T-helper 1 cell treated with Interleukin-12 subunit alpha and Interleukin-12 subunit beta and Interleukin-4 antibody, amounts not matched to agents 30 μg/mL and 1 μg/mL, for 36 hours (primary cell): ENCODE measurements around the gene ISG15.
"Not testable (repeated sequence)": the region's sequence is repeated elsewhere in the genome, so short reads cannot be mapped to it uniquely, and the experiment has no call there.

Source experiments
- H3K27ac Mint-ChIP-seq: one replicate; pipeline ENCODE4 v1.8.0; 2021; ENCODE audit warnings: mild to moderate bottlenecking, mixed read lengths
- H3K27me3 Mint-ChIP-seq: one replicate; pipeline ENCODE4 v1.8.0; 2021; ENCODE audit warnings: low read depth, mixed read lengths
- H3K36me3 Mint-ChIP-seq: one replicate; pipeline ENCODE4 v1.8.0; 2021; ENCODE audit warnings: low read depth, mixed read lengths
- H3K4me1 Mint-ChIP-seq: one replicate; pipeline ENCODE4 v1.8.0; 2021; ENCODE audit warnings: low read depth, mixed read lengths
- H3K4me3 Mint-ChIP-seq: one replicate; pipeline ENCODE4 v1.8.0; 2021; ENCODE audit warnings: mild to moderate bottlenecking, moderate library complexity, mixed read lengths
- H3K9me3 Mint-ChIP-seq: one replicate; pipeline ENCODE4 v1.8.0; 2021; ENCODE audit warnings: mixed read lengths

ISG15 gene

GRCh38 chr1:972726-973458 is 40.4 kb upstream of the ISG15 start:
- peaks cover 15% of the 10 kb centered on the region for H3K27me3 Mint-ChIP-seq
- H3K9me3 Mint-ChIP-seq = no peaks in the 10 kb centered on the region

DNA sequence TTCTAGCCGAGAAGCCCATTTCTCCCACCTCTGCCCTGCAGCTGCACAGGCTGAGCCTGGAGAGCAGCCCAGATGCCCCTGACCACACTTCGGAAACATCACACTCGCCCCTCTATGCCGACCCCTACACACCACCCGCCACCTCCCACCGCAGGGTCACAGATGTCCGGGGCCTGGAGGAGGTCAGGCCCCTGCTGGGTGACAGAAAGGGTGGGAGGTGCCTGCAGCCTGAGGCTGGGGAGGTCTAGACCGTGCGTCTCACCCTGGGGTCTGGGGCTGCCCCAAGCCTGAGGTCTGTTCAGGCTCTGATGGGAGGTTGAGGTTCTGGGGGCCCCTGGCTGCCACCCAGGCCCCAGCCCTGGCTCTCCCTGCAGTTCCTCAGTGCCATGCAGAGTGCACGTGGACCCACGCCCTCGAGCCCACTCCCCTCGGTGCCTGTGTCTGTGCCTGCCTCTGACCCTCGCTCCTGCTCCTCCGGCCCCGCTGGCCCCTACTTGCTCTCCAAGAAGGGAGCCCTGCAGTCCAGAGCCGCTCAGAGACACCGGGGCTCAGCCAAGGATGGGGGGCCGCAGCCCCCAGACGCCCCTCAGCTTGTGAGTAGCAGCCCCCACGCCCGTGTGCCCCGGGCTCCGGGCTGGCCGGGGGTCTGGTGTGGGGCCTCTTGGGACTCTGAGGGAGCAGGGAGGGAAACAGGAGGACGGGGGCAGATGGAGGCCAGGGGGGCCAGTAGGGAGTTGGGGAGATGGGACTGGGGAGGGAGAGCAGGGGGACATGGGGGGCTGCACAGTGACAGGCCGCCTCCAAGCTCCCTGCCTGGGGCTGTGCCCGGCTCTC is 39.6 kb upstream of the ISG15 start:
- Mint-ChIP-seq H3K4me1 (peaks cover 7% of the 10 kb centered on the region), H3K27ac (no peak overlapping the region), H3K27me3 (peaks cover 10% of the 10 kb centered on the region), H3K36me3 (no peaks in the 10 kb centered on the region), H3K4me3 (no peak overlapping the region), H3K9me3 (no peaks in the 10 kb centered on the region)

More at GRCh38 chr1:972726-973458, 40.4 kb upstream of the ISG15 start:
- no peaks in the 10 kb centered on the region for H3K36me3 Mint-ChIP-seq
- H3K4me3 Mint-ChIP-seq = no peak overlapping the region
- H3K4me1 Mint-ChIP-seq = peaks cover 4% of the 10 kb centered on the region
- no peak overlapping the region for H3K27ac Mint-ChIP-seq

GRCh38 chr1:974293-974640 is 39.0 kb upstream of the ISG15 start:
- no peaks in the 10 kb centered on the region for H3K9me3 Mint-ChIP-seq
- H3K4me3 Mint-ChIP-seq = no peak overlapping the region
- no peak overlapping the region for H3K27ac Mint-ChIP-seq
- H3K27me3 Mint-ChIP-seq = peaks cover 10% of the 10 kb centered on the region
- peaks cover 7% of the 10 kb centered on the region for H3K4me1 Mint-ChIP-seq
- no peaks in the 10 kb centered on the region for H3K36me3 Mint-ChIP-seq

DNA sequence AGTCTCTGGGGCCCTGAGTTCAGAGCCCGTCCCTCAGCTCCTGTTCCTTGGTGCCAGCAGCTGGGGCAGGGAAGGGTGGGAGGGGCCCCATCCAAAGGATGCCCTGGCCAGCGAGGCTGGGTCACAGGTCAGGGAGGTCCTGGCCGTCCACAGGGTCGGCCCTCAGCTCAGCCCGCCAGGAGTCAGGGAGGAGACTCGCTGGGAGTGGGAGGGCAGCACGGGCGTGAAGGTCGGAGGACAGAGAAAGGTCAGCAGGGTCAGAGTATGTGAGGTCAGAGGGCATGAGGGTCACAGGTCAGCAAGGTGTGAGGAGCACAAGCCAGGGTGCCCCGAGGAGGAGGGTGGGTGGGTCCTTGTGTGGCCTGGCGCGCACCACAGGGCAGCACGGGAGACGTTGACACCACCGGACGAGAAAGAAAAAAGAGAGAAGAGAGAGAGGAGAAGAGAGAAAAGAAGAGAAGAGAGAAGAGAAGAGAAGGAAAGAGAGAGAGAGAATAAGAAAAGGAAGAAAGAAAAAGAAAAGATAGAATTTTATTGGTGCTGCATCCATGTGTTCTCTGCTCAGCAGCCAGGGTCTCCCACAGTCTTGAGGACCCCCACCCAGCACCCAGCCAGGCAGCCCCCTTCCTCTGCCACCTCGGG is 38.5 kb upstream of the ISG15 start:
- Mint-ChIP-seq H3K27ac (no peak overlapping the region), H3K36me3 (no peaks in the 10 kb centered on the region), H3K4me3 (no peak overlapping the region)

DNA sequence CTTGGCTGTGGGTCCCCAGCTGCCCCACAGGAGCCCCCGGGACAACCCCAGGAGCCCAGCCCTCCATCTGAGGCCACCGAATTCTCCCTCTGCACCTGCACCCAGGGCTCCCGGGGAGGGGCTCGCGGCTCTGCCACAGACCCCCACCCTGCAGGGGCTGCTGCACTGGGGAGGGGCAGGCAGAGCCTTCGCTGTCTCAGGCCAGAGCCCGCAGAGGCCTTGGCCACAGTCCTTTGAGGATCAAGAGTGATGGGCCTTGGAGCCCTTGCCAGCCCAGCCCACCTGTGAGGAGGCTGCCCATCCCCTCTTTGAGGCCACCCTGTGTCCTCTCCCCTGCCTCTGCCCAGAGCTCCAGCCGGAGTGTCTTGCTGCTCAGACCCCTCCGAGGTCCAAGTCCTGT is 37.9 kb upstream of the ISG15 start:
- H3K27me3 Mint-ChIP-seq = peaks cover 5% of the 10 kb centered on the region
- H3K4me3 Mint-ChIP-seq = no peak overlapping the region
- H3K9me3 Mint-ChIP-seq = no peaks in the 10 kb centered on the region
- peaks cover 7% of the 10 kb centered on the region for H3K4me1 Mint-ChIP-seq
- no peaks in the 10 kb centered on the region for H3K36me3 Mint-ChIP-seq
- no peak overlapping the region for H3K27ac Mint-ChIP-seq

More for the DNA sequence above, 38.5 kb upstream of the ISG15 start:
- peaks cover 6% of the 10 kb centered on the region for H3K27me3 Mint-ChIP-seq
- H3K9me3 Mint-ChIP-seq = no peaks in the 10 kb centered on the region
- H3K4me1 Mint-ChIP-seq = peaks cover 7% of the 10 kb centered on the region

DNA sequence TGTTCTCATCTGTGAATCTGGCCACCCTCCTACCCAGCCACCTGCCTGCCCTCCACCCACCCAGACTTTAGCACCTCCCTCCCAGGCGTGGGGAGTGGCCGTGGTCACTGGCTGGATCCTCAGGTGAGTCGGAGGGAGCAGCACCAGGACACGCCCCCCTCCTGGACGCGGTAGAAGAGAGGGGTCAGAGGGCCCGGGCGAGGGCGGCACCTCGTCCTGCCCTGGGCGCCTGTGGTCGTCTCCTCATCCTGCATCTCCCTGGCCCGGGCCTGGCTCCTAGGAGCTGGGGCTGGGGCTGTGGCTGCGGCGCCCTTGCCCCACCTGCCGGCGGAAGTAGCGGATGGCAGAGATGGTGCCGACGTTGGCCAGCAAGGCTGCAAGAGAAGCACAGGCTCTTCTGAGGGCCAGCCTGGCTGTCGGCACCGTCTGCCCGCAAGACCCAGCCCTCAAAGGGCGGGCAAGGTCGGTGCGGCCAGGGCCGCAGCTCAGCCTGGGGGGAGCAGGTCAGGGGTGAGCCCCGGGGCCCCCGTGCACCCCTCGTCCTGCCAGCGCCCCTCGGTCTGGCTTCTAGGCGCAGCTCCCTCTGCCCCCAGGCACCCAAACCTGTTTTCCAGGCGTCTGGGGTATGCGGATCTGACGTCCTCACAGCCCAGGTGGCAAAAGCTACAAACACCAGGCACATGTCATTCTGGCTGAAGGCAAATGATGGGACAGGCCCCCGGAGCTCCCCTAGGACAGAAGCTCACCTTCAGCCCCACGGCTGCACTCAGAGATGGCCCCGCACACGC is 37.2 kb upstream of the ISG15 start:
- Mint-ChIP-seq H3K4me3 (peak overlapping the region; percentile 49), H3K27me3 (peaks cover 5% of the 10 kb centered on the region), H3K36me3 (no peaks in the 10 kb centered on the region), H3K9me3 (no peaks in the 10 kb centered on the region), H3K27ac (no peak overlapping the region), H3K4me1 (peaks cover 7% of the 10 kb centered on the region)

GRCh38 chr1:976791-977190 is 36.5 kb upstream of the ISG15 start:
- H3K27ac Mint-ChIP-seq, H3K36me3 Mint-ChIP-seq, H3K4me3 Mint-ChIP-seq, H3K27me3 Mint-ChIP-seq, H3K9me3 Mint-ChIP-seq, H3K4me1 Mint-ChIP-seq: not testable (repeated sequence)

DNA sequence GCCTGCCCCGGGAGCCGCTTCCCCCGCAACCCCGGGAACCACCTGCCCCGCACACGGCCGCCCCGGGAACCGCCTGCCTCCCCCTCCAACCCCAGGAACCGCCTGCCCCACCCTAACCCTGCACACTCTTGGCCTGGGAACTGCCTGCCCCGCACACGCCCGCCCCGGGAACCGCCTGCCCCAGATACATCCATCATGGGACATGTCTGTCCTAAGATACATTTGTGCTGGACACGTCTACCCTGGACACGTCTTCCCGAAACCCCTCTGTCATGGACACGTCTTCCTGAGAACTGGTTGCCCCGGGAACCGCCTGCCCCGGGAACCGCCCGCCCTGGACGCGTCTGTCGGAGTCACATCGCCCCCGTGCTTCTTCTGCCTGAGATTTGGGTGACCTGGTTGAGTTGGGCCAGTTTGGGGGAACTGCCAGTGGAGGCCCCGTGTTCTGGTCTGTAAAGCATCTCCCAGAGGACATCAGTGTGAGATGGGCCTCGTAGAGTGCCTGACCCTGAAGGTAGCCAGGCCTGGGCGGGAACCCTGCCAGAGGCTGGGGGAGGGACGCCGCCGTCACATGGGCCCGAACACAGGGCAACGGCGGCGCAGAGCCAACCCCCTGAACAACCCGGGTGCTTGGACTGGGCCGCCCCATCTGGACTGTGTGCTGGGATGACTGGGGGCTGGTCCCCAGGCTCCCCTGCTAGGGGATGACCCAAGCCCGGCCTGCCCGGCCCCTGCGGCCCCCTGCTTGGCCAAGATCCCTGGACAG is 35.0 kb upstream of the ISG15 start:
- Mint-ChIP-seq H3K27me3 (peaks cover 5% of the 10 kb centered on the region), H3K4me1 (peaks cover 7% of the 10 kb centered on the region), H3K9me3 (no peaks in the 10 kb centered on the region), H3K36me3 (no peaks in the 10 kb centered on the region), H3K4me3 (no peak overlapping the region), H3K27ac (peak overlapping the region; percentile 69)

DNA sequence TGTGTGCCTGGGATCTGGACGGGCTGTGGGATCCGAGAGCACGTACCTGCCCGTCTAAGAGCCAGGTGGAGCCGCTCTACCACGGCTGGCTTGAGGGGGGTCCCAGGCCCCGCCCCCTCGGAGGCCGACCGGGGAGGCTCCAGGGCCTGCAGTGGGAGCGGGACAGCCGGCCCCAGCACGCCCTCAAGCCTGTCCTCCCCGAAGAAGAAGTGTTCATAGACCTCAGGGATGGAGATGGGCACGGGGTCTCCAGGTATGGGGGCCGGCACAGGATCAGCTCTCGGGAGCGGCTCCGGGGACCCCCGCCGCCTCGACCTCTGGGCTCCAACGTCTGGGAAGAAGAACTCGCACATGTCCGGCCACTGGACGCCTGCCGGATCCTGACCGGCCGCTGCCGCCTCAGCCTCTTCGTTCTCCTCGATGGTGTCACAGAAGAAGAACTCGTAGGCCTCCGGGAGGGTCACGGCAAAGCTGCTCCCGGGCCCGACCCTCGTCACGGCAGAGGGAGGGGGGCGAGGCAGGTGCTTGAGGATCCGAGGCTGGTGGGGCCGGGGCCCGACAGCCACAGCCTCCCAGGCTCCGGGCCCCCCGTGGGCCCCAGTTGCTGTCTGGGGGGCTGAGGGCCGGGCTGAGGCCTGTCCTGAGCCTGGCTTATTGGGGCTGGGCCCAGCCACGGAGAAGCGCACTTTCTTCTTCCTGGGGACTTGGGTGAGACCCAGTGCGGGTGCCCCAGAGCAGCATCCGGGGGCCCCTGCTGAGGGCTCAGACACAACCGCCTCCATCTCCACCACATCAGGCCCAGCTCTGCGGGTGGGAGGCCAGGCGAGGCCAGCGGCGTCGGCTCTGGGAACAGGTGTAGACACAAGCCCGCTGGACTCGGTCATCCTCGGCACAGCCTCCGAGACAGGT is 34.2 kb upstream of the ISG15 start:
- no peak overlapping the region for H3K27ac Mint-ChIP-seq
- H3K27me3 Mint-ChIP-seq = peaks cover 7% of the 10 kb centered on the region
- no peak overlapping the region for H3K4me3 Mint-ChIP-seq
- H3K4me1 Mint-ChIP-seq = peaks cover 7% of the 10 kb centered on the region
- H3K36me3 Mint-ChIP-seq = no peaks in the 10 kb centered on the region
- no peaks in the 10 kb centered on the region for H3K9me3 Mint-ChIP-seq

DNA sequence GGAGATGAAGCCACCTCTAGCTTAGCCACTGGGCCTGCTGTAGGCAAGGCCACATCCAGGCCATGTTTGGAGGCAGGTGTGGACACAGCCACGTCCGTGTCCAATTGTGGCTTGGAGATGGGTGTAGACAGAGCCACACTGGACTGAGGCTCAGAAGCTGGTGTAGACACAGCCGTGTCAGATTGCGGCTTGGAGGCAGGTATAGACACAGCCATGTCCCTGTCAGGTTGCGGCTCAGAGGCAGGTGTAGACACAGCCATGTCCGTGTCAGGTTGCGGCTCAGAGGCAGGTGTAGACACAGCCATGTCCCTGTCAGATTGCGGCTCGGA is 33.6 kb upstream of the ISG15 start:
- Mint-ChIP-seq H3K36me3 (no peaks in the 10 kb centered on the region), H3K9me3 (no peaks in the 10 kb centered on the region), H3K27ac (no peak overlapping the region), H3K4me3 (no peak overlapping the region), H3K27me3 (peaks cover 7% of the 10 kb centered on the region), H3K4me1 (peaks cover 7% of the 10 kb centered on the region)

- H3K36me3 Mint-ChIP-seq = no peaks in the 10 kb centered on the region
- no peak overlapping the region for H3K27ac Mint-ChIP-seq
- no peaks in the 10 kb centered on the region for H3K9me3 Mint-ChIP-seq
- peaks cover 9% of the 10 kb centered on the region for H3K27me3 Mint-ChIP-seq
- H3K4me1 Mint-ChIP-seq = peaks cover 7% of the 10 kb centered on the region
- no peak overlapping the region for H3K4me3 Mint-ChIP-seq
Measured at GRCh38 chr1:980137-980571, 33.1 kb upstream of the ISG15 start.

DNA sequence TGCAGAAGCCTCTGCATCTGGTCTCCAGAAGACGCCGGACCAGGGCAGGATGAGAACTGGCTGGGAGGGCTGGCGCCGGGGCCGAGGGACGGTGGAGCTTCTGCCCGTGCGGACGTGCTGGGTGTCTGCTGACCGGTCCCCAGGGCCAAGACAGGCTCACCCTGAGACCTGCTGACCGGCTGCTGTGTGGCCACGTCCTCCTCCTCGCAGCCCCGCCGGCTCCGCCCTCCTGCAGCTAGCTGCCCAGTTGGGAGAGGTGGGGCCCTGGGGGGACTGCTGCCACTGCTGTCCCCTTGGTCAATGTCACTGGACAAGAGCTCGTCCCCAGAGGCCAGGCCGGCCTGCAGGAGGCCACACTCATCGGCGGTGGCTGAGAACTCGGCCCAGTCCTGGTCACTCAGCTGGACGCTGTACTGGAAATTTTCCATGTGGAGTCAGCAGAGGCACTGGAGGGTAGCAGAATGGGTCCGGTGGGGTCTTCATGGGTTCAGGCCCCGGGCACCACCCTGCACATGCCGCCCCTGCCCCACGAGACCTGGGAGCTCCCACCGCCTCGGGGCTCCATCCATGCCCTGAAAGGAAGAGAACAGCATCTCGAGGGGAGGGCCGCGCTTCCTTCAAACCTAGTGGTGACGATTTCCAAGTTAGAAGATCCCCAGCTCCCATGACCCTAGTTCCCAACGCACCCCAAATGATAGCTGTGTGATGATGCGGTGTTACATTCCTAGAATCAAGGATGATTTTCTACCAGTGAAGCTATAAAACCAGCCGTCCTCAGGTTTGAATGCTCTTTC is 32.5 kb upstream of the ISG15 start:
- H3K4me1 Mint-ChIP-seq = peaks cover 4% of the 10 kb centered on the region
- H3K4me3 Mint-ChIP-seq = no peak overlapping the region
- H3K9me3 Mint-ChIP-seq = no peaks in the 10 kb centered on the region
- peaks cover 11% of the 10 kb centered on the region for H3K27me3 Mint-ChIP-seq
- H3K36me3 Mint-ChIP-seq = no peaks in the 10 kb centered on the region
- H3K27ac Mint-ChIP-seq = no peak overlapping the region
